GM23248 (cell line): ENCODE data around the gene KCNK17.

Experiments
- EZH2 ChIP-seq: fragments of 200-600 bp; sonication (generic); IDR thresholded peaks from 2 replicates; pipeline ENCODE4 v1.6.1; 2018; ENCODE audit warnings: antibody characterized with exemption, mild to moderate bottlenecking; ENCODE audit not compliant: insufficient read depth, poor library complexity, severe bottlenecking
- EZH2phosphoT487 ChIP-seq: fragments of 200-600 bp; sonication (generic); IDR thresholded peaks from 2 replicates; pipeline ENCODE4 v1.6.1; 2018; ENCODE audit warnings: antibody characterized with exemption, moderate library complexity, mild to moderate bottlenecking, low read depth; ENCODE audit not compliant: insufficient read depth

DNA sequence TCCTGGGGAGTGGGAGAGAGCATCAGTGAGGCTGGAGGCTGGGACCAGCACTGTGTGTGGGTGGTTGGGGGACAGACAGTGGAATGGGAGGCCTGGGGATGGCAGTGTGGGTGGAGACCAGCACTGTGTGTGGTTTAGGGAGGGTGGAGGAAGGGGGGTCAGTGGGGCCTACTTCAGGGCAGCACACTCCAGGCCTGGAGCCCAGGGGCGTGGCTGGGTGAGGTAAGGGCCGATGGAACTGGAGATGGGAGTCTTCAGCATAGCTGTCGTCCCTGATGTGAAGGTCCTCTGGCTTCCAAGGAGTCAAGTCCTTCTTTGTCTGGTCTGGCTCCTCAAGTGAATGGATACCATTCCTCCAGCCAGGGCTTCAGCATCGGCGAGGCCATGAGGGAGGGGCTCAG, 18.6 kb downstream of the KCNK17 start:
- no peak for TF ChIP-seq EZH2
- TF ChIP-seq EZH2phosphoT487 = no peak
